Karpas-422 (cell line): ENCODE data around the gene UBXN11. TPM values are rescaled to one million over a fixed set of nuclear protein-coding genes. Genes with fewer than 3 reads are reported as not detected.
"Not testable (repeated sequence)": the region's sequence is repeated elsewhere in the genome, so short reads cannot be mapped to it uniquely, and the experiment has no call there.

Experiments
- DNase-seq: peaks from one replicate; pipeline ENCODE4 v3.0.0-alpha.2; 2015
- H2AFZ ChIP-seq: fragments of 200-600 bp; sonication (generic); 2 replicates; pipeline ENCODE4 v1.6.1; 2014; ENCODE audit warnings: antibody characterized with exemption, low read length, mixed read lengths
- H3K27ac ChIP-seq: fragments of 200-600 bp; sonication (generic); 2 replicates; pipeline ENCODE4 v1.5.1; 2014; ENCODE audit warnings: mild to moderate bottlenecking, low read length, moderate library complexity
- H3K27me3 ChIP-seq: fragments of 200-600 bp; sonication (generic); 2 replicates; pipeline ENCODE4 v1.6.1; 2014; ENCODE audit warnings: low read length, mixed read lengths
- H3K36me3 ChIP-seq: fragments of 200-600 bp; sonication (generic); 2 replicates; pipeline ENCODE4 v1.6.1; 2014; ENCODE audit warnings: low read length, mixed read lengths; ENCODE audit not compliant: insufficient read depth
- H3K4me1 ChIP-seq: fragments of 200-600 bp; sonication (generic); 2 replicates; pipeline ENCODE4 v1.6.1; 2014; ENCODE audit warnings: mild to moderate bottlenecking, low read length, mixed read lengths
- H3K4me2 ChIP-seq: fragments of 200-600 bp; sonication (generic); 2 replicates; pipeline ENCODE4 v1.6.1; 2014; ENCODE audit warnings: low read length, low read depth, mild to moderate bottlenecking; ENCODE audit not compliant: poor library complexity, severe bottlenecking
- H3K4me3 ChIP-seq: fragments of 200-600 bp; sonication (generic); 2 replicates; pipeline ENCODE4 v1.5.1; 2014; ENCODE audit warnings: mild to moderate bottlenecking, antibody characterized with exemption, low read length, mixed read lengths
- H3K79me2 ChIP-seq: fragments of 200-600 bp; sonication (generic); 2 replicates; pipeline ENCODE4 v1.6.1; 2014; ENCODE audit warnings: mild to moderate bottlenecking, low read length, mixed read lengths
- H3K9ac ChIP-seq: fragments of 200-600 bp; sonication (generic); 2 replicates; pipeline ENCODE4 v1.6.0; 2014; ENCODE audit warnings: low read length
- H3K9me2 ChIP-seq: fragments of 200-600 bp; sonication (generic), shearing (Covaris generic); replicated peaks from 2 replicates; pipeline ENCODE4 v1.6.0; 2014; ENCODE audit warnings: mild to moderate bottlenecking, low read length, moderate library complexity; ENCODE audit not compliant: insufficient read depth
- H3K9me3 ChIP-seq: fragments of 300-700, 200-600 bp; sonication (generic); 2 replicates; pipeline ENCODE4 v1.6.1; 2014; ENCODE audit warnings: low read length, mixed read lengths
- H4K20me1 ChIP-seq: fragments of 200-600 bp; sonication (generic); 2 replicates; pipeline ENCODE4 v1.6.1; 2014; ENCODE audit warnings: mild to moderate bottlenecking, antibody characterized with exemption, low read length, low read depth; ENCODE audit not compliant: insufficient read depth
- total RNA-seq: library from RNA; depleted of rRNA; stranded (reverse); fragments of >200 nt; shearing (Covaris generic); gene quantifications from 2 replicates; pipeline ENCODE4 v1.2.3, GENCODE V29; 2014; ENCODE audit warnings: low replicate concordance

Gene UBXN11
- total RNA-seq, 1 experiment from 2014 or later = 20.7 TPM

GRCh38 chr1:26293911-26294463 is 12.4 kb downstream of the UBXN11 start:
- Histone ChIP-seq H4K20me1 (no peaks in the 10 kb centered on the region), H3K4me3 (no peak overlapping the region), H3K4me1 (peaks cover 47% of the 10 kb centered on the region), H3K4me2 (no peak overlapping the region), H3K36me3 (no peaks in the 10 kb centered on the region), H3K27me3 (no peaks in the 10 kb centered on the region), H3K9me3 (no peaks in the 10 kb centered on the region), H3K27ac (no peak overlapping the region), H3K9ac (no peak overlapping the region), H3K79me2 (no peaks in the 10 kb centered on the region), H2AFZ (no peak overlapping the region), H3K9me2 (no peaks in the 10 kb centered on the region)
- DNase-seq = no peak

GRCh38 chr1:26292735-26293134 is 13.7 kb downstream of the UBXN11 start:
- DNase-seq = peak; percentile 52
- H3K27me3 ChIP-seq, H3K79me2 ChIP-seq, H3K4me3 ChIP-seq, H3K4me2 ChIP-seq, H3K9me2 ChIP-seq, H3K9ac ChIP-seq, H4K20me1 ChIP-seq, H2AFZ ChIP-seq, H3K36me3 ChIP-seq, H3K9me3 ChIP-seq: not testable (repeated sequence)
- Histone ChIP-seq H3K27ac (peak overlapping the region; percentile 98), H3K4me1 (peaks cover 55% of the 10 kb centered on the region)

- no peaks in the 10 kb centered on the region for H3K36me3 ChIP-seq
- H2AFZ ChIP-seq = no peak overlapping the region
- no peaks in the 10 kb centered on the region for H3K27me3 ChIP-seq
- no peak overlapping the region for H3K4me2 ChIP-seq
- peak overlapping the region; percentile 98 for H3K27ac ChIP-seq
- H3K4me3 ChIP-seq = no peak overlapping the region
- no peaks in the 10 kb centered on the region for H3K9me3 ChIP-seq
- no peaks in the 10 kb centered on the region for H4K20me1 ChIP-seq
- DNase-seq = peak; percentile 37
- H3K4me1 ChIP-seq = peaks cover 63% of the 10 kb centered on the region
- peak overlapping the region; percentile 85 for H3K9ac ChIP-seq
- no peaks in the 10 kb centered on the region for H3K79me2 ChIP-seq
- no peaks in the 10 kb centered on the region for H3K9me2 ChIP-seq
Measured at GRCh38 chr1:26291939-26292338, 14.5 kb downstream of the UBXN11 start.

DNA sequence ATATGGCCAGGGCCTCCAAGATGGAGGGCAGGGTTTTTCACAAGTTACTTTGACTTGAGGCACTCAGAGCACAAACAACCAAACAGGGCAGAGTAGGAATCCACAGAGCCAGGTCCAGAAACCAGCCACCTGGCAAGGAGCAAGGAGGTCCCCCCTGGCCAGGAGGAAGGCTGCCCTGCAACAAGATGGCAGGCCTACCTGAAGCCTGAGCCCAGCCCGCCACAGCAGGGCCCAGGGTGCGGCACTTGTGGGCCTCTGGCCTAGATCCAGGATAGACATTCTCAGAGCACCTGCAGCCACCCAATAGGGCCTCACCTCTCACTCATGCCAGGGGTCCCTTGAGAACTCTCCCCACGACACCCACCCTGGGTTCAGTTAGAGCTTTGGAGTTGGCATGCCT is 15.0 kb downstream of the UBXN11 start:
- H3K4me2 ChIP-seq = peak overlapping the region; percentile 62
- H3K36me3 ChIP-seq = no peaks in the 10 kb centered on the region
- H3K9me3 ChIP-seq = no peaks in the 10 kb centered on the region
- H3K27me3 ChIP-seq = no peaks in the 10 kb centered on the region
- H3K4me3 ChIP-seq = no peak overlapping the region
- no peak overlapping the region for H2AFZ ChIP-seq
- no peaks in the 10 kb centered on the region for H4K20me1 ChIP-seq
- peaks cover 68% of the 10 kb centered on the region for H3K4me1 ChIP-seq
- H3K9ac ChIP-seq = peak overlapping the region; percentile 85
- H3K79me2 ChIP-seq = no peaks in the 10 kb centered on the region
- no peaks in the 10 kb centered on the region for H3K9me2 ChIP-seq
- peak; percentile 43 for DNase-seq
- peak overlapping the region; percentile 98 for H3K27ac ChIP-seq

- Histone ChIP-seq H3K27ac (peak overlapping the region; percentile 98), H3K36me3 (no peaks in the 10 kb centered on the region), H4K20me1 (no peaks in the 10 kb centered on the region), H2AFZ (no peak overlapping the region), H3K4me2 (peak overlapping the region; percentile 62), H3K9me2 (no peaks in the 10 kb centered on the region), H3K79me2 (no peaks in the 10 kb centered on the region), H3K4me3 (peak overlapping the region; percentile 49; the same call in 1 of the 2 replicates), H3K9ac (peak overlapping the region; percentile 85), H3K27me3 (no peaks in the 10 kb centered on the region), H3K9me3 (no peaks in the 10 kb centered on the region), H3K4me1 (peaks cover 73% of the 10 kb centered on the region)
- no peak for DNase-seq
Measured at GRCh38 chr1:26290882-26291261, 15.6 kb downstream of the UBXN11 start.

- Histone ChIP-seq H3K27me3 (no peaks in the 10 kb centered on the region), H3K9me2 (no peaks in the 10 kb centered on the region), H3K4me3 (peak overlapping the region; percentile 49; the same call in 1 of the 2 replicates), H2AFZ (no peak overlapping the region), H3K36me3 (no peaks in the 10 kb centered on the region), H3K9me3 (no peaks in the 10 kb centered on the region), H3K9ac (peak overlapping the region; percentile 85), H3K4me1 (peaks cover 79% of the 10 kb centered on the region), H3K27ac (peak overlapping the region; percentile 98), H3K79me2 (no peaks in the 10 kb centered on the region), H3K4me2 (peak overlapping the region; percentile 62), H4K20me1 (no peaks in the 10 kb centered on the region)
- peak; percentile 63 for DNase-seq
Measured at GRCh38 chr1:26290122-26290881, 16.1 kb downstream of the UBXN11 start.

DNA sequence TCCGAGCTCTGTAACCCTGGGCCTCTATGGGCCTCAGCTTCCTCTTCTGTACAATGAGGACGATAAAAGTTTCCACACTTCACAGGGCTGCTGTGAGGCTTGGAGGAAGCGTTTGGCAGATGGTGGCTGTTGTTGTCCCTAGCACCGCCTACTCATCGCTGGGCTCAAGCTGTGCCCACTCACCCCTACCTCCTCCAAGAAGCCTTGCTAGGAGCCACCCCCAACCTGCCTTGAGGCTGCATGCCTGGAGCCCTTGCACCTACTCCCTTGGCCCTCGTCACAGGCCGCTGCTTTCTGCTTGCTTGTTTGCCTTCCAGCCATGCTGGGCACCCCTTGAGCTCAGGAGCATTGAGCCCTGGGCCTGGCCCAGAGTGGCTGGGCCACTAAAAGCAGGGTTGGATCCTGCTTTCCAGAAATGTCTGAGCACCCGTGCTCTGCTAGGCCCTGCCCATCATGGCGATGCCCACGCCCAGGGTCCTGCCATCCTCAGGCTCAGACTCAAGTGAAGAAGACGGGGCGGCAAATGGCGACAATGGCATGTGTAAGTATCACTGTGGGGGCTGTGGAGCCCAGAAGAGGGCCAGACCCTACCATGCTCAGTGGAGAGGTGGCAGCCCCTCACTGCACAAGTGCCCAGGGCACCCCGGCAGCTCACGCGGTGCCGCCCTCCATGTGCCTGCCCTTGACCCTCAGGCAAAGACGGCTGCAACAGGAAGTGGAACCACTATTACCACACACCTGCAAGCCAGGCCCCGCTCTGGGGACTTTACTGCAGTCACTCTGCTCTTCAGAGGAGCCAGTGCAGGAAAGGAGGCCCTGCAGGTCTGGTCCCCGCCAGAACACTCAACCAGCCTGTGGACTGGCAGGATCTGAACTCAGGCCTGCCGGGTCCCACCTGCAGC is 17.0 kb downstream of the UBXN11 start:
- Histone ChIP-seq H3K9me2 (no peaks in the 10 kb centered on the region), H3K4me1 (peaks cover 88% of the 10 kb centered on the region), H3K79me2 (no peaks in the 10 kb centered on the region), H3K27me3 (no peaks in the 10 kb centered on the region), H3K9me3 (no peaks in the 10 kb centered on the region), H3K36me3 (no peaks in the 10 kb centered on the region), H3K4me2 (peak overlapping the region; percentile 62), H3K27ac (peak overlapping the region; percentile 98), H3K4me3 (peak overlapping the region; percentile 49; the same call in 1 of the 2 replicates), H3K9ac (peak overlapping the region; percentile 85), H4K20me1 (no peaks in the 10 kb centered on the region), H2AFZ (no peak overlapping the region)
- peak; percentile 96 for DNase-seq
